CD4-positive, alpha-beta T cell treated with Interleukin-15 for 4 hours (primary cell): ENCODE data around the gene PDCD5.
A peak's percentile ranks its signal among the peaks of the same experiment; 100 is the strongest.
"Not testable (repeated sequence)": the region's sequence is repeated elsewhere in the genome, so short reads cannot be mapped to it uniquely, and the experiment has no call there.

Source experiments
- DNase-seq: peaks from one replicate; pipeline ENCODE4 v3.0.0-alpha.2; 2020; ENCODE audit warnings: low spot score

PDCD5 gene

DNA sequence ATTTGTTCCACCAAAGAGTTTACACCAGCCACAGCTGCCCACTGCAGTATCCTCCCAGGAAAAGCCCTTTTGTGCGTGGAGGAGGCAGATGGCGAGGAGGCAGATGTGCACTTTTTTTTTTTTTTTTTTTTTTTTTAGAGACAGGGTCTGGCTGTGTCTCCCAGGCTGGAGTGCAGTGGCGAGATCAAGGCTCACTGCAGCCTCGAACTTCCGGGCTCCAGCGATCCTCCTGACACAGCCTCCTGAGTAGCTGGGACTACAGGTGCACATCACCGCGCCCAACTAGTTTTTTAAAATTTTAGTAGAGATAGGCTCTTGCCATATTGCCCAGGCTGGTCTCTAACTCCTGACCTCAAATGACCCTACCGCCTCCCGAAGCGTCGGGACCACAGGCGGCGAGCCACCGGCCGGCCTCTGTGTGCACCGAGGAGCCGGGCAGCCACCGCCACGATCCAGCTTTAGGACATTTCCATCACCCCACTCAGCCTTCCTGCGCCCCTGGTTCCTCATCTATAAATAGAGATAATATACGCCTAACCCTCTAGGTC is 563 bp upstream of the PDCD5 start:
- DNase-seq = no peak

DNA sequence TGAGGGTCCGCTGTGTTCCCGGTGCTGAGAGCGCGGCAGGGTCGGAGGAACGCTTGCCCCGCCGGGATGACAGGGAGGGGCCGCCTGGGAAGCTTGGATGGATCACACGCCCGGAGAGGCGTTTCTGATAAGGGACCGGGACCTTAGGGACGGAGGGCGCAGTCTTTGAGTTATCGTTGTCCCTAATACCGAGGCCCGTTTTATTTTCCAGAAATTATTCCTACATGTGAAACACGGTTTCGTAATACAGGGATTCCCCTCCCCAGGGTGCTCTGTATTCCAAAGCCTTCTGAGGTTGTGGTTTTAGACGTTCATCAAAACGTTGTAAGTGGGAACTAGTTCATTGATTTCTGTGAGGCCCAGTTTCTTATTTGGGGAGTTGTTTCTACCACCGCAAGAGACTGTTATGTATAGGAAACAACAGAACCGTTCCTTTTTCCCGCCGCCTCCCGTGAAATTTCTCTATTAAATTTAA is 752 bp downstream of the PDCD5 start:
- no peak for DNase-seq

DNA sequence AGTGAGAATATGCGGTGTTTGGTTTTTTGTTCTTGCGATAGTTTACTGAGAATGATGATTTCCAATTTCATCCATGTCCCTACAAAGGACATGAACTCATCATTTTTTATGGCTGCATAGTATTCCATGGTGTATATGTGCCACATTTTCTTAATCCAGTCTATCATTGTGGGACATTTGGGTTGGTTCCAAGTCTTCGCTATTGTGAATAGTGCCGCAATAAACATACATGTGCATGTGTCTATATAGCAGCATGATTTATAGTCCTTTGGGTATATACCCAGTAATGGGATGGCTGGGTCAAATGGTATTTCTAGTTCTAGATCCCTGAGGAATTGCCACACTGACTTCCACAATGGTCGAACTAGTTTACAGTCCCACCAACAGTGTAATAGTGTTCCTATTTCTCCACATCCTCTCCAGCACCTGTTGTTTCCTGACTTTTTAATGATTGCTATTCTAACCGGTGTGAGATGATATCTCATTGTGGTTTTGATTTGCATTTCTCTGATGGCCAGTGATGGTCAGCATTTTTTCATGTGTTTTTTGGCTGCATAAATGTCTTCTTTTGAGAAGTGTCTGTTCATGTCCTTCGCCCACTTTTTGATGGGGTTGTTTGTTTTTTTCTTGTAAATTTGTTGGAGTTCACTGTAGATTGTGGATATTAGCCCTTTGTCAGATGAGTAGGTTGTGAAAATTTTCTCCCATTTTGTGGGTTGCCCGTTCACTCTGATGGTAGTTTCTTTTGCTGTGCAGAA is 6.9 kb downstream of the PDCD5 start:
- not testable (repeated sequence) for DNase-seq

DNA sequence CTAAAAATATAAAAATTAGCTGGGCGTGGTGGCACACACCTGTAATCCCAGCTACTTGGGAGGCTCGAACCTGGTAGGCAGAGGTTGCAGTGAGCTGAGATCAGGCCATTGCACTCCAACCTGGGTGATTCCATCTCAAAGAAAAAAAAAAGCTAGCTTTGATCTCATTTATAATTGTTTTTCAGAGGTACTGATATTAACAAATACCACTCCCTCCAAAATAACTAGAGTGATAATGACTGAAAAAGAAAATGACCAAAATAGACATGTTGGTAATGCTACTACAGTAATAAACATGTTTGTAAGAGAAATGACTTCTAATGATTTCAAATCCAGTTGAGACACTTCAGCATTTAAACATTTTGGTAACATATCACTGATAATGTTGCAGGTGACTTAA is 13.0 kb downstream of the PDCD5 start:
- DNase-seq = no peak

DNA sequence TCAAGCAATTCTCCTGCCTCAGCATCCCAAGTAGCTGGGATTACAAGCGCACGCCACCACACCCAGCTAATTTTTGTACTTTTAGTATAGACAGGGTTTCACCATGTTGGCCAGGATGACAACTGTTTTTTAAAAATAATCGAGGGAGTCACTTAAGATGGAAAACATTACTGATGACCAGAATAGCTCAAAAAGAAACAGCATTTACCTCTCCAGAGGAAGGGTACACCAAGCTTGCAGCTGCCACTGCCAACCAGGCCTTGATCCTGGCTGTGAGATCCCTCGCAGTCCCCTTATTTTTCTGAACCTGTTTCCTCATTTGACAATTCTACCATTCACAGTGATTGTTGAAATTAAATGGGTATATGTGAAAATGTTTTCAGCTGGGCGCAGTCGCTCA is 14.5 kb downstream of the PDCD5 start:
- no peak for DNase-seq

DNA sequence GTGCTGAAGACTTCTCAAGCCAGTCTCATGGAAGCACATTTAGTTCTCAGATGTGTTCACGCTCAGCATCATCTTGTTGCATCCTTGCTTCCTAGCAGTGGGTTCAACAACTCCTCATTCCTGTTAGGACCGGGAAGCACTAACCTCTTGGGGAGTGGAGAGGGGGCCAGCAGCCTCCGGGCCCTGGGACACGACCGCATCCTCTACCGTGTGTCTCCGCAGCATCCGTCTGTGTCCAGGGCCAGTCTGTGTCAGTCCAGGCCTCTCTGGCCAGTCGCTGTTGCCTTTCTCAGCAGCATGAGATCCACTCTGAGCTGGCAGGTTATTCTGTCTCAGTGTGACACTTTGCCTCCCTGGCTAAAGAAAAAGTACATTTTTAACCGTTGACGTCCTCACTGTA is 17.0 kb downstream of the PDCD5 start:
- DNase-seq = no peak

DNA sequence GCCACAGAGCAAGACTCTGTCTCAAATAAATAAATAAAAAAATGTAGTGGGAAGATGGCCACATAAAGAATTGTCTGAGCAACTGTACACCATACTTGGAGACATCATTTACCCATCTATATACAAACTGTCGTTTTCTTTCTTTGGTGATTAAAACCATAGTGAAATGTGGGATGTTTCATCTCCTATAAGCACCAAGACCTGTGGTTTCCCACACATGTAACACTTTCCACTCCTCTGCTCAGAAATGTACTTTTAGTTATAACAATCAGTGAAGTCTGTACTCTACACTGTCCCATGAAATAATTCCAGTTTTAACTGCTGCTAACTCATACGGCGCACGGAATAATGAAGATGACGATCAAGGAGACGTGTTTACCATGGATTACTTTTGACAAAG is 18.3 kb downstream of the PDCD5 start:
- DNase-seq = no peak

DNA sequence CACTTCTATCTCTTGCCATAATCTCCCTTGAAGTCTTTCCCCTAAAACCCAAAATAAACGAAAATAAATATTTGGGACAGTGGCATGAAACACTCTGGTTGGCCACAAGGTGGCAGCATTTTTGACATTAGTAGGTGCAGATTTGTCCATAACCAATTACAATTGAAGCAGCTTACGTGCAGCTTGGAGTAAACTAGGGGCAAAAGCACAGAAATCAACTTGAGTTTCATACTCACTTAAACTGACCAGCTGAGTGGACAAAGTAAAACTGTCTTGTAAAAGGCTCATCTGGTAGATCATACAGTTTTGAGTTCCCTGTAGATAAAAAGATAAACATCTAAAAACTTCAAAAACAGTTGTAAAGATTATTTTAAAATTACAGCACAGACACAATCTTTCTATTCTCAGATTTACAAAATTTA is 18.8 kb downstream of the PDCD5 start:
- DNase-seq = peak; percentile 63

DNA sequence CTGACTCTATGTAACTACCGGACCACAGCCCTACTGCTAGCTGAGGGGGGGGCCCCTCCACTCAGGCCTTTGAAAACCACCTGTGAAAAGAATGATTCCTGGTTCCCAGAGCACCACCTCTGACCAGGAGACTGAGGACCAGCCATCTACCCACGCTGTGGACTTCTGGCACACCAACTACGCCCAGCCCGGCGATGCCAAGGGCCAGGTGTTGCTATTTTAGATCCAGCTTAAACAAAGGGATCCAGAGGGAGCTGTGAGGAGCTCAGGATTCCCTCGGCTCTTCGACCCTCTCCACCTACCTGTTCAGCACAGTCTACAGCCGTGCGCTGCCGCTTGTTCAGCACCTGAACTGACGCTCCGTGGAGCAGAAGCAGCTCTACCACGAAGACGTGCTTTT is 23.0 kb downstream of the PDCD5 start:
- DNase-seq = no peak

DNA sequence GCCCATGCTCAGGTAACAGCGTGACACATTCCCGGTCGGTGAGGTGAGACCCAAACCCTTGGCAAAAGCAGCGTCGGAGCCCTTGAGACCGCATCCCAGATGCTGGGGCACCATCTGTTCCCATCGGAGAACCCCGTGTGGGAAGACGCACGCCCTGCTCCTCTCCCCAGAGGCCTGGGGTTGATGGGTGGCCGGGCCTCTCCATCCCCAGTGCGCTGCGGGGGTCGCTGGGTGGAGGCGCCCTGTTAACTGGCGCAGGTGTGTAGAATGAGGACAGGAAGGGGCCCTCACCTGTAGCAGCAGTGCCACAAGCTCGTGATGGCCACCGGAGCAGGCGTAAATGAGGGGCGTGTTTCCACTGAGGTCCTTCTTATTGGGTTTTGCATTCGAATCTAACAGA is 24.6 kb downstream of the PDCD5 start:
- no peak for DNase-seq

DNA sequence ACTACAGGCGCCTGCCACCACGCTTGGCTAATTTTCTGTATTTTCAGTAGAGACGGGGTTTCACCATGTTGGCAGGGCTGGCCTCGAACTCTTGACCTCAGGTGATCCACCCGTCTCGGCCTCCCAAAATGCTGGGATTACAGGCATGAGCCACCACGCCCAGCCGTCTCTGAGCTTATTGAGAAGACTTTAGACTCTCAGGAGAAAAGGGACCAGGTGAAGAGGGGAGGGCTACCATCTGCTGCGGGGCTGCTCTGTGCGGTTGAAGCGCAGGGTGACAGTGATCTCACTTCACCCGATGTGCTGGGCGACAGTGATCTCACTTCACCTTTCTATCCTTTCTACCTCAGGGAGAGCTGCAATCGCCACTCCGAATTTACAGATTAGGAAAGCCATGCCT is 25.3 kb downstream of the PDCD5 start:
- DNase-seq = no peak

DNA sequence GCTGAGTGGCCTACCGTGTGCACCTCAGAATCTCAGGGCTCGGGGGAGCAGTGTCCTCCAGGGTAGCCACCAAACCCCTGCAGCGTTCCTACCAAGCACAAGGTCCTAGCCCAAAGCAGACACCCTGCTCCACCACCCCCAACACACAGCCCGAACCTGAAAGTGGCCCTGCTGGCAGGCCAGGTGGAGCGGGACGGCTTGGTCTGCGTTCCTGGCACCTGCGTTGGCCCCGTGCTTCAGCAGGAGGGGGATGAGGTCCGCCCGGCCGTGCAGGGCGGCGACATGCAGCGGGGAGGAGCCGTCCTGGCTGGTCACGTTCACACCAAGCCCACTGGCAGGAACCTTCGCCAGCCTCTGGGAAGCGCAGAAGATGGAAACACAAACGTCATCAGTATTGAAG is 26.5 kb downstream of the PDCD5 start:
- DNase-seq = no peak

DNA sequence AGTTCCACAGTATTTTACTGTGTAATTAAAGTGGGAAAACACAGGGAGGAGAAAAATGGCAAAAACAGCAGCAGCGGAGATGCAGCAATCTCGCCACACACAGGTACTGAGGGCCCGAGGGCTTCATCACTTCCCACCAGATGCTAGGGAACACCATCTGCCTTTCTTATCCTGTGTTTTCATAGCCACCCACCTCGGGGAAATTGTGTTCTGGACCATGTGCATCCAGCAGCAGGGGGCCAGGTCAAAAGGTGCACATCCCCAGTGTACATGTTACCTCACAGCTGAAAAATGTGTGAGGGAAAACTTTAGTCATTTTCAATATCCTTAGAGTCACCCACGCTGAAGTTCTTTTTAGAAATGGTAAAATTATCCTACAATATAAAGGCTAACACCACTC is 30.2 kb downstream of the PDCD5 start:
- no peak for DNase-seq

DNA sequence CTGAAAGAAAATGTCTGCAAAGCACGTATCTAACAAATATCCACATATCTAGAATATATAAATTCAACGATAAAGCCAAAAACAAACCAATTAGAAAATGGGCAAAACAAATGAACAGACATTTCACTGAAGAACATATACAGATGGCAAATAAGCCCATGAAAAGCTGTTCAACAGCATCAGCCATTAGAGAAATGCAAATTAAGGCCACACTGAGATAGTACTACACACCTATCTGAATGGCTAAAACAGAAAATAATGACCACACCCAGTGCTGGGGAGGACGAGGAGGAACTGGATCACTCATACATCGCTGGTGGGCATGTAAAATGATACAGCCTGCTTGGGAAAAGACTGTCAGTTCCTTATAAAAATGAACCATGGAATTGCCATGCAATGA is 32.0 kb downstream of the PDCD5 start:
- DNase-seq = no peak

DNA sequence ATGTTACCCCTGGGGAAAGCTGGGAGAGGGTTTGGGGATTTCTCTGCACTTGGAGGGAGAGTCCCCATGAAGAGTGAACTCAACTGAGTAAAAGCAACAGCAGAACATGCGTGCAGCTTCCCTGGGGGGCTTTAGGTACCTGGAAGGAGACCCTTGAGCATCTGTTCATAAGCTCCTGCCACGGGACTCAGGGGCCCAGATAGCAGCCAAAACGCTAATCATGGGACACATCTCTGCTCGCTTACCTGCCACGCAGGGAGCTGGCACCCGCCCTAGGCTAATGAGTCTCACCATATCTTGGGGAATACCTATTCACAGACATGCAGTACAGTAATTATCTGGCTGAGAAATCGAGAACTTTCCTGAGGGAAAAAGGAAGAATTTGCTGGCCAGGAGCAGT is 33.9 kb downstream of the PDCD5 start:
- no peak for DNase-seq

DNA sequence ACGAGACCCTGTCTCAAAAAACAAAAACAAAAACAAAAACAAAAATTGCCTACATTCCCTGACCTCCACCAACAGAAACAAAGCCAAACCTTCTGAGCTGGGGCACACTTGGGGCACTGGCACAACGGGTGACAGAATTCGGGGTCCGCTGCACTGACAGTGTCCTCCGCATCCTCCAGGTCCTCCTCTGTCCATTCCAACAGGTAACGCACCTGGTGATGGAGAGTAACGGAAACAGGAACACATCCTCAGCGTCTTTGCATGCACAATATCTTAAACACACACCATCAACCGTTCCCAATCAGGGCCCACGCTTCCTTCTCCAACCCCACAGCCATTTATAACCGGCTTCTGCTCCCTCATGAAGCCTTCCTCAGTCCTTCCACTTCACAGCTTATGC is 34.6 kb downstream of the PDCD5 start:
- DNase-seq = no peak

DNA sequence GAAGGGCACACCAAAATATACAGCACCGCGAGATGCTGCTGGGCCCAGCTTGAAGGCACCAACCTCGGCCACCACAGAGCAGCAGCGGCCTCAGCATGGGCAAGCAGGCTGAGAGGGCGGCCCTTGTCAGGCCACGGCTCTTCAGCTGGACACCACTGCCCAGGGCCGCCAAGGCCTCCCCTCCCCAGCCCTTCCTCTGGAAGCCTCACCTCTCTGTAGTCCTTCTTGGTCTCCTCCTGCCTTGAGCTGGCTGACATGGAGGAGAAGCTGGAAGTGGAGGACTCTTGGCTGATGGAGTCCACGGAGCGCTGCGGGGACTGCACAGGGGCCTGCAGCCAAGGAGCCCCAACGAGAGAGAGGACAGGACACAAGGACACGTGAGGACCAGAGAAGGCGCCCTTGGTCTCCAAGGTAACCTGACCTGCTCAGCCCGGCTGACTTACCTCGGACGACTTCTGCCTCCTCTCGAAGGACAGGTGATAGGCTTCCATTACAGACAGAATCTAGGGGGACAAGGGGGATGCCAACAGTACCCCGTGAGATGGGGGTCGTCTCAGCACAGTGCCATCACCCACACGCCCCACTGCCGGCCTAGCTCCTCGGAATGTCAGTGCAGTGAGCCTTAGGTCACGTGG is 38.2 kb downstream of the PDCD5 start:
- DNase-seq = no peak

DNA sequence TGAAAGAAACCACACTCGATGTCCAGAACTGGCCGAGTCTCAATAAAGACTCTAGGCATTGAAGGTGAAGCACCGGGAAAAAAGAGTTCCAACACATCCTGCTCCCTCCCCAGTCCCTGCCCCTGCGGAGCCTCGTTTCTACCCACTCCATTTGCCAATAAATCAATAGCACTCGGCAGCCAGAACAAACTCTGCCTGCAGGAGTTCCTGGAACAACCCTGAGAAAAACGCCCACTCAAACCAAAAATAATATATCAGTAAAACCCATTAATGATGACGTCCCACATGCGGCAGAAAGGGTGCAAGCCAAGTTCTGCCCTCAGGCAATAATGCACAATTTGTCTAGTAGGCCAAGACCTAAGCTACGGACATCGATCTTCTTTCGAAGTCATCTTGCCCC is 41.0 kb downstream of the PDCD5 start:
- DNase-seq = no peak

DNA sequence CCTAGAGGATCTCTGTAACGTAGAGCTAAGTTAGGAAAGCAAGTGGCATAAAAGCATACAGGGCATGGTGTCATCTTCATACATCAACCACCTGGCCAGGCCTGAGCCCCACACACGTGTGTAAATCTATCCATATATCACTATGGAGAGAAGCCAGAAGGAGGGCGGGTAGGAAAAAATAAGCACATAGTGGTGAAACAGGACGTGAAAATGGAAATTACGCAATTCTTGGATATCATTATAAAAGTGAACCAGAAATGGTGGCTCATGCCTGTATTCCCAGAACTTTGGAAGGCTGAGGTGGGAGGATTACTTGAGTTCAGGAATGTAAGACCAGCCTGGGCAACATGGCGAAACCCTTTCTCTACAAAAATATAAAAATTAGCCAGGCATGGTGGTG is 43.4 kb downstream of the PDCD5 start:
- DNase-seq = no peak

DNA sequence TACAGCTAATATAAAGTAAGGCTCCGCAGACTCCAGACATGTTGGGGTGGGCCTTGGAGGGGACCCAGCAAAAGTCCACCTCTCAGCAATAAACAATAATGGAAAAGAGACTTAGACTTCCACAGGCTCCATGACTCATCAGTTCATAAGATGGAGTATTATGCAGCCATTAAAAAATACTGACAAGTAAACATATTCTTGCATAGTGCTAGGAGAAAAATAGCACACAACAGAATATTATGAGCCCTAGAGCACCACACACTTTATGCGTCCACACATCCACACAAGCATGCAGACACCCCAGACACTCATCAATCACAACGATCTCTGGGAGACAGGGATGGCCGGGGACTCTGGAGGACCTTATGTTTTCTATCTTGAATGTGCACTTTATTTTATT is 46.0 kb downstream of the PDCD5 start:
- DNase-seq = no peak

DNA sequence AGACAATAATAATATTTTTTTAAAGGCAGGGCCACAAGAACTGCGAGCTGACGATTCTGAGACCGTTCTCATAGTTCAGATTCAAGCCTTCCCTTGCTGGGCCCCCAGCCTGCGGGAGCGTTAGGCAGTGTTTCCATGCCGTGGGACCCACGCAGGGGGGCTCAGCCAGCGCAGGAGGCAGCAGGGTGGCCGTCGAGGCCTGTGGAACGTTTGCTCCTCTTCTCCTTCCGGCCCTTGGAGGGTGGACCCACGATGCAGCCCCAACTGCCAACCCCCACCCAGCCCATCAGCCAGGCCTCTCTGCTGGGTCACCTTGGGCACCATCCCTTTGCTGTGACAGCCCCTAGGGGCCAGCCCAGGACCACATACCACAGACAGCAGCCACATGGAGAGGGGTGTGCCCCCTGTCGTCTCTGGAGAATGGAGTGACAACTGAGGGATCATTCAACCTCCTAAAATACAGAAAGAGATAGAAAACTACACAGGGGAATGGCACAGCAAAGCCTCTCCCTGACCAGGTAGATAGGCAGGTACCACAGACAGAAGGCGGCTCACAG is 46.8 kb downstream of the PDCD5 start:
- no peak for DNase-seq

DNA sequence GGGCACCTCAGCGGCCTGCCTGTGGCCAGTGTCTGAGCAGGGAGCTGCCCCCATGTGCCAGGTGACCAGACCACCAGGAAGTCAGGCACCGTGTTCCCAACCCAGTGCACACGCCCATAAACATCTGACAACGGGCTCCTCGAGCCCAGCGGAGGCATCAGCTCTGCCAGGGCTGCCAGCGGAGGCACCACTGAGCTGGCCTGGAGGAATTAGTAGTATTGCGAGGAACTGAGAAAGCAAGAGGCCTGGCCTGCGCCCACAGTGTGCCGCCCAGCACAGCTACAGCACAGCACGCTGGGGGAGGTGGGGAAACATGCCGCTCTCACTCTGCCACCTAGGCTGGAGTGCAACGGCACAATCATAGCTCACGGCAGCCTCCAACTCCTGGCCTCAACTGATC is 49.3 kb downstream of the PDCD5 start:
- no peak for DNase-seq

DNA sequence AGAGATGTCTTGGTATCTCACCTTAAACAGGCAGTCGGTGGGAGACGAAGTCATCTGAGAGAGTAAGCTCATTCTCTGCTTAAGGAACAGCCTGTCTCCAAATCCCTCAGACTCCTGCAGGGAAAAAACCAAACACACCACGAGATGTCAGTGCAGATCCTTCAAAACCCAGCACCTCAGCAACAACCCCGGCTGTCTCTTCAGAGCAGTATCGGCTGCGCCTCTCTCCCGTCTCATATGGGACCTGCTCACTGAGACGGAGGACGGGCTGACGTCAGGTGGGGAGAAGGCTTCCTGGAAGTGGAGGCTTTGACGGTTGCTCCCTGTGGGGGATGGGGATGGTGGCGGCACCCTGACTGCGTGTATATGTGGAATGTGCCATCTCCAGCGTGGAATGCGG is 50.4 kb downstream of the PDCD5 start:
- no peak for DNase-seq
